Subcutaneous adipose tissue (tissue), 4 donors: ENCODE measurements around the gene APOC3. TPM values are rescaled to one million over a fixed set of nuclear protein-coding genes. Genes with fewer than 3 reads are reported as not detected.

ENCODE experiments used
- CTCF ChIP-seq: fragments of 450-650 bp; IDR thresholded peaks from one replicate; pipeline ENCODE4 v1.5.1; 2016; ENCODE audit warnings: low read depth, mild to moderate bottlenecking, control low read depth, antibody characterized with exemption, moderate library complexity
- total RNA-seq, 4 donors: library from RNA; depleted of rRNA; stranded (reverse); fragments of >200 nt; gene quantifications; one replicate each; pipeline ENCODE4 v1.1.0, GENCODE V29; 2016

APOC3 gene
- total RNA-seq, 4 donors from 2014 or later: not detected

- TF ChIP-seq CTCF: no peak
Observed at GRCh38 chr11:116870054-116870453, 40.3 kb downstream of the APOC3 start.

- no peak for TF ChIP-seq CTCF
Observed at GRCh38 chr11:116871248-116871647, 41.5 kb downstream of the APOC3 start.

GRCh38 chr11:116873381-116873780 lies 43.7 kb downstream of the APOC3 start:
- TF ChIP-seq CTCF: no peak

- TF ChIP-seq CTCF: no peak
Observed at GRCh38 chr11:116874251-116874650, 44.5 kb downstream of the APOC3 start.

- TF ChIP-seq CTCF: no peak
Observed at GRCh38 chr11:116875194-116875593, 45.5 kb downstream of the APOC3 start.

GRCh38 chr11:116876656-116877055 lies 46.9 kb downstream of the APOC3 start:
- no peak for TF ChIP-seq CTCF

- TF ChIP-seq CTCF: no peak
Observed at GRCh38 chr11:116879800-116880625, 50.3 kb downstream of the APOC3 start.
